ENCODE data around the gene EPG5. TPM values are rescaled to one million over a fixed set of nuclear protein-coding genes. Genes with fewer than 3 reads are reported as not detected.

Gene EPG5
- total and polyA plus RNA-seq, 12 donors: 6.5 to 26.3 (median 20.4) TPM

DNA sequence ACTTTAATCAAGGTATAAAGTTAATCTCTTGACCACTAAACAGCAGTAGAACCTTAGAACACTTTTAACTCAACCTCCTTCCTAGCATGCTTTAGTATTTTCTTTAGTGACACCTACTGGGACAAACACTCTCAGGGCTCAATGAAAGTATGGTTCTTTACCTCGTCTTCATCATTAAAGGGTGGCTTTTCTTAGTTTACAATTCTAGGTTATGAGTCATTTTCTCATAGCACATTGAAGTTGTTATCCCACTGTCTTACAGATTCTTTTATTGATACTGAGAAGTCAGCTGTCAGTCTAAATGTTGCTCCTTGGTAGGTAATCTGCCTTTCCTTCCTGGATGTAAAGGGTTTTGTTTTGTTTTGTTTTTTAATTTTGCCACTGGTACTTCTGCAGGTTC is 103.7 kb downstream of the EPG5 start:
- intact Hi-C loops (cut with DNase I): no loop called here
- 94 to 96% methylated on average over 1 of the region's 1 CpG for whole genome bisulfite sequencing, 2 donors

DNA sequence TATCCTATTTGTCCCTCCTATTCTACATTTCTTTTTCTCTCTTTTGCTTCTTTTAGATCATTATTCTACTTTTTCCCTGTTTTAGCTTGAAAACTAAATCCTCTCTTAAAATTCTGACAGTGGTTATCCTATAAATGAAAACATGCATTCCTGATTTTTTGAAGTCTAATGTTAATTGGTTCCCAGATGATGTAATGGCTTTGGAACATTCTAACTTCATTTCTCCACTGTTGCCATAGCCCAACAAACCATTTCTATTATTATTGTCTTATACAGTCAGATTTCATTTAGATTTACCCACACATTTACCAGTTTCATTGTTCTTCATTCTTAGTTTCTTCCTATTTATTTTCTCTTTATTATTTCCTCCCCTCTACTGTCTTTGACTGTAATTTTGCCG is 105.2 kb downstream of the EPG5 start:
- Histone ChIP-seq H3K27ac (no peak overlapping the region), H3K4me3 (no peak overlapping the region), H3K27me3 (no peaks in the 10 kb centered on the region), H3K4me1 (no peaks in the 10 kb centered on the region), H3K9me3 (no peaks in the 10 kb centered on the region), H3K36me3 (peaks cover 0 to 100% (median 53%) of the 10 kb centered on the region in 9 donors)
- no peak for TF ChIP-seq CTCF (IDR thresholded peaks at IDR 0.05)
- 94 to 100% methylated on average over 1 of the region's 1 CpG for WGBS, 2 donors
- DNase-seq (no peak), ATAC-seq (no peak)
- intact Hi-C loops (cut with DNase I): no loop called here

More for the DNA sequence above, 103.7 kb downstream of the EPG5 start:
- DNase-seq: no peak
- Histone ChIP-seq H3K36me3 (peaks cover 0 to 100% (median 44%) of the 10 kb centered on the region in 9 donors), H3K9me3 (no peaks in the 10 kb centered on the region), H3K4me3 (no peak overlapping the region), H3K4me1 (no peaks in the 10 kb centered on the region), H3K27me3 (no peaks in the 10 kb centered on the region), H3K27ac (no peak overlapping the region)
- ATAC-seq: no peak
- TF ChIP-seq CTCF (IDR thresholded peaks at IDR 0.05): no peak

- intact Hi-C loops (cut with DNase I): no loop called here
- WGBS, 2 donors: 88 to 91% methylated on average over 3 of the region's 3 CpGs
These were observed 106.2 kb downstream of the EPG5 start for GRCh38 chr18:45860971-45861370.

DNA sequence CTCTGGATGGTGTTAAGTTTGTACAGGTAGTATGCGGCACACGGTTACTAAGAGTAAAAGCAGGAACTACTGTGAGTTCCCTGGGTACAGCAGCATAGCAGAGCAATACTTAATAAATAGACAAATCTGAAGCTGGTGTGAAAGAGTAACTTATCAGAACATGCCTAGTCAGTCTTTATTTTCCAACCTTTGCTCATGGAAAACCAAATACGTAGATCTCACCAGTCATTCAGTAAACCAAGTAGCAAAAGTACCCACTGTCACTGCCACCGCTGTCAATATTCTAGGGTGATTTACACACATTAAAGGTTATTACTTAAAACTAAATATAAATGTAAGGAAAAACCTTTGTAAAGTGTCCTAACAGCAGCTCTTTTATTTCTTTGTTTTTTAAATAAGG is 106.6 kb downstream of the EPG5 start:
- WGBS, 2 donors: 85 to 97% methylated on average over 4 of the region's 4 CpGs
- H3K27me3 ChIP-seq: no peaks in the 10 kb centered on the region
- intact Hi-C loops (cut with DNase I): no loop called here
- TF ChIP-seq CTCF (IDR thresholded peaks at IDR 0.05): no peak
- peaks cover 0 to 100% (median 47%) of the 10 kb centered on the region in 9 donors for H3K36me3 ChIP-seq
- no peaks in the 10 kb centered on the region for H3K9me3 ChIP-seq
- H3K4me3 ChIP-seq: no peak overlapping the region
- H3K27ac ChIP-seq: no peak overlapping the region
- no peaks in the 10 kb centered on the region for H3K4me1 ChIP-seq
- no peak for DNase-seq
- ATAC-seq: no peak

More at GRCh38 chr18:45860971-45861370, 106.2 kb downstream of the EPG5 start:
- Histone ChIP-seq H3K9me3 (no peaks in the 10 kb centered on the region), H3K4me1 (no peaks in the 10 kb centered on the region), H3K27ac (no peak overlapping the region), H3K4me3 (no peak overlapping the region), H3K27me3 (no peaks in the 10 kb centered on the region), H3K36me3 (peaks cover 0 to 100% (median 46%) of the 10 kb centered on the region in 9 donors)
- no peak for TF ChIP-seq CTCF (IDR thresholded peaks at IDR 0.05)
- ATAC-seq (no peak), DNase-seq (no peak)

Data from heart right ventricle (tissue), 16 donors.